ENCODE measurements around the gene DPP10.

Gene DPP10

GRCh38 chr2:114609203-114609602, 166.8 kb downstream of the DPP10 start:
- DNase-seq, result no peak

- DNase-seq, result no peak
These were observed 167.4 kb downstream of the DPP10 start for GRCh38 chr2:114609801-114610200.

- DNase-seq, result no peak
These were observed 168.2 kb downstream of the DPP10 start for GRCh38 chr2:114610677-114611076.

GRCh38 chr2:114614592-114614991, 172.2 kb downstream of the DPP10 start:
- DNase-seq, result no peak

- no peak for DNase-seq
These were observed 186.0 kb downstream of the DPP10 start for GRCh38 chr2:114628481-114628880.

- DNase-seq, result no peak
These were observed 188.7 kb downstream of the DPP10 start for GRCh38 chr2:114631146-114631545.

- DNase-seq, result no peak
These were observed 199.8 kb downstream of the DPP10 start for GRCh38 chr2:114642166-114642770.

- DNase-seq, result no peak
These were observed 200.6 kb downstream of the DPP10 start for GRCh38 chr2:114642988-114643553.

GRCh38 chr2:114651933-114652332, 209.5 kb downstream of the DPP10 start:
- DNase-seq, result no peak

GRCh38 chr2:114659880-114660279, 217.4 kb downstream of the DPP10 start:
- no peak for DNase-seq

- peak; percentile 15 for DNase-seq
These were observed 219.8 kb downstream of the DPP10 start for GRCh38 chr2:114661971-114662939.

GRCh38 chr2:114668415-114668814, 226.0 kb downstream of the DPP10 start:
- no peak for DNase-seq

- no peak for DNase-seq
These were observed 240.8 kb downstream of the DPP10 start for GRCh38 chr2:114683251-114683650.

- DNase-seq, result no peak
These were observed 242.0 kb downstream of the DPP10 start for GRCh38 chr2:114684403-114684802.

GRCh38 chr2:114685102-114685501, 242.7 kb downstream of the DPP10 start:
- DNase-seq, result no peak

GRCh38 chr2:114688241-114688640, 245.8 kb downstream of the DPP10 start:
- no peak for DNase-seq

- DNase-seq, result no peak
These were observed 256.1 kb downstream of the DPP10 start for GRCh38 chr2:114698520-114698919.

GRCh38 chr2:114699423-114699944, 257.0 kb downstream of the DPP10 start:
- DNase-seq, result no peak

GRCh38 chr2:114700440-114700839, 258.0 kb downstream of the DPP10 start:
- no peak for DNase-seq

- no peak for DNase-seq
These were observed 267.8 kb downstream of the DPP10 start for GRCh38 chr2:114709936-114710850.

- DNase-seq, result no peak
These were observed 271.9 kb downstream of the DPP10 start for GRCh38 chr2:114714313-114714712.

- DNase-seq, result no peak
These were observed 274.6 kb downstream of the DPP10 start for GRCh38 chr2:114717049-114717448.

Data from fibroblast of skin of back (primary cell).